ENCODE data around the gene PLXNB1.

The PLXNB1 gene

GRCh38 chr3:48434591-48435222 is 4.8 kb upstream of the PLXNB1 start:
- no peak for DNase-seq

GRCh38 chr3:48433472-48434118 is 3.7 kb upstream of the PLXNB1 start:
- DNase-seq = no peak

- DNase-seq = no peak
Measured at GRCh38 chr3:48432411-48433371, 2.8 kb upstream of the PLXNB1 start.

GRCh38 chr3:48431224-48432029 is 1.5 kb upstream of the PLXNB1 start:
- DNase-seq = no peak

- DNase-seq = no peak
Measured at GRCh38 chr3:48430708-48431101, 819 bp upstream of the PLXNB1 start.

- peak; percentile 61 for DNase-seq
Measured at GRCh38 chr3:48429317-48429959, 448 bp downstream of the PLXNB1 start.

- DNase-seq = no peak
Measured at GRCh38 chr3:48428572-48429316, 1.1 kb downstream of the PLXNB1 start.

GRCh38 chr3:48428088-48428571 is 1.8 kb downstream of the PLXNB1 start:
- DNase-seq = no peak

GRCh38 chr3:48427630-48427962 is 2.3 kb downstream of the PLXNB1 start:
- DNase-seq = no peak

- DNase-seq = no peak
Measured at GRCh38 chr3:48426944-48427629, 2.8 kb downstream of the PLXNB1 start.

- DNase-seq = no peak
Measured at GRCh38 chr3:48426401-48426909, 3.4 kb downstream of the PLXNB1 start.

GRCh38 chr3:48425281-48425812 is 4.5 kb downstream of the PLXNB1 start:
- no peak for DNase-seq

GRCh38 chr3:48423883-48424695 is 5.8 kb downstream of the PLXNB1 start:
- no peak for DNase-seq

- DNase-seq = no peak
Measured at GRCh38 chr3:48423241-48423882, 6.5 kb downstream of the PLXNB1 start.

- no peak for DNase-seq
Measured at GRCh38 chr3:48422681-48423080, 7.2 kb downstream of the PLXNB1 start.

- DNase-seq = no peak
Measured at GRCh38 chr3:48422272-48422671, 7.6 kb downstream of the PLXNB1 start.

- no peak for DNase-seq
Measured at GRCh38 chr3:48420561-48420960, 9.3 kb downstream of the PLXNB1 start.

GRCh38 chr3:48419597-48419996 is 10.3 kb downstream of the PLXNB1 start:
- no peak for DNase-seq

GRCh38 chr3:48419149-48419548 is 10.7 kb downstream of the PLXNB1 start:
- no peak for DNase-seq

All from activated gamma-delta T cell (primary cell).